Testis (tissue), 3 donors: ENCODE results near the gene XYLT1. TPM values are rescaled to one million over a fixed set of nuclear protein-coding genes. Genes with fewer than 3 reads are reported as not detected.

Experiments
- DNase-seq: peaks from one replicate; pipeline ENCODE4 v3.0.0-alpha.2; 2019
- H3K27ac ChIP-seq, 2 donors: fragments of 200-600 bp; sonication (generic); one replicate each; pipeline ENCODE4 v1.5.1; 2019
- H3K27me3 ChIP-seq: fragments of 200-600 bp; sonication (generic); one replicate; pipeline ENCODE4 v1.5.1; 2019
- H3K36me3 ChIP-seq: fragments of 200-600 bp; sonication (generic); one replicate; pipeline ENCODE4 v1.5.1; 2017; ENCODE audit warnings: low read depth; ENCODE audit errors: missing control alignments
- H3K4me1 ChIP-seq: fragments of 200-600 bp; sonication (generic); one replicate; pipeline ENCODE4 v1.5.1; 2019
- H3K4me3 ChIP-seq, 2 donors: fragments of 200-600 bp; sonication (generic); one replicate each; pipeline ENCODE4 v1.5.1; 2017 to 2019
- H3K9me3 ChIP-seq: fragments of 200-600 bp; sonication (generic); one replicate; pipeline ENCODE4 v1.5.1; 2017
- POLR2A ChIP-seq: fragments of 450-650 bp; IDR thresholded peaks from one replicate; pipeline ENCODE4 v1.6.1; 2017; ENCODE audit warnings: antibody characterized with exemption, mild to moderate bottlenecking, moderate library complexity
- WGBS, 2 donors: methylation state at CpG; one replicate each; pipeline ENCODE4 v1.1.5; 2018; 5-methylcytosine and 5-hydroxymethylcytosine counted together
- intact Hi-C: fragments of 100-400 bp; cut with DNase I; formaldehyde crosslinking; loops from one replicate; pipeline ENCODE4 v1.15.1; 2023; ENCODE audit warnings: low total_unique reads
- polyA plus RNA-seq: library from polyadenylated mRNA; stranded (reverse); fragments of 350-450 nt; fragmentation: Illumina TruSeq; extraction: RNeasy Lipid Tissue Mini Kit (QIAGEN cat#74804); gene quantifications from one replicate; pipeline ENCODE4 v1.2.3, GENCODE V29; 2014; ENCODE audit warnings: low read depth, low replicate concordance; ENCODE audit not compliant: insufficient read depth
- total RNA-seq, 2 donors: library from RNA; depleted of rRNA; stranded (reverse); fragments of >200 nt; gene quantifications; one replicate each; pipeline ENCODE4 v1.2.3, GENCODE V29; 2016
- TF ChIP-seq, protein P1 (sequence below), 3 experiments: fragments of 450-650 bp in 2 of 3; fragments of 200-600 bp in 1 of 3; sonication (generic) in 1 of 3; IDR thresholded peaks; one replicate each; pipeline ENCODE4 v1.5.1; 2016 to 2019; ENCODE audit warnings: antibody characterized with exemption in 3 of 3, mild to moderate bottlenecking in 2 of 3, moderate library complexity in 1 of 3

XYLT1 gene
- total and polyA plus RNA-seq, 3 donors from 2014 or later: 6.5 to 20.7 (median 13.6) TPM

DNA sequence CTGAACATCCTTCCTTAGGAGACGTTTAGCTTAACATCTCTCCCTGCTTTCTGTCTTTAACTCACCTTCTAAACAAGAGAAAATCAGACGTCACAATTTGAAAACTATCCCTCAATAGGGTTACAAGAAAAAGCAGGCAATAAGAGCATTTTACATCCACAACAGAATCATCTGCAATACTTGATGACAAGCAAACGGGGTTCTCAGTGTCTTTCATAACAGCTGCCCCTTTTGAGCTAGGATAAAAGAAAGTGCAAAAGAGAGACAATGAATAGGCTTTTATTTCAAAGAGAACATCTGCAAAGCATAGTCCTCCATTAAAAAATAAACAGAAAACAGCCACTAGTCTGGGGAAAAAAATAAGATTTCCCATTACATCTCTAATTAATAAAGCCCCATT is 13.2 kb downstream of the XYLT1 start:
- WGBS, 2 donors: 45 to 59% methylated on average over 3 of the region's 3 CpGs
- intact Hi-C loops: no loop called here
- no peaks in the 10 kb centered on the region for H3K9me3 ChIP-seq
- H3K4me1 ChIP-seq: peaks cover 19% of the 10 kb centered on the region
- H3K27me3 ChIP-seq: no peaks in the 10 kb centered on the region
- no peaks in the 10 kb centered on the region for H3K36me3 ChIP-seq
- peak overlapping the region in 1 of 2 donors; percentile 21 for H3K27ac ChIP-seq
- TF ChIP-seq, protein P1, sequence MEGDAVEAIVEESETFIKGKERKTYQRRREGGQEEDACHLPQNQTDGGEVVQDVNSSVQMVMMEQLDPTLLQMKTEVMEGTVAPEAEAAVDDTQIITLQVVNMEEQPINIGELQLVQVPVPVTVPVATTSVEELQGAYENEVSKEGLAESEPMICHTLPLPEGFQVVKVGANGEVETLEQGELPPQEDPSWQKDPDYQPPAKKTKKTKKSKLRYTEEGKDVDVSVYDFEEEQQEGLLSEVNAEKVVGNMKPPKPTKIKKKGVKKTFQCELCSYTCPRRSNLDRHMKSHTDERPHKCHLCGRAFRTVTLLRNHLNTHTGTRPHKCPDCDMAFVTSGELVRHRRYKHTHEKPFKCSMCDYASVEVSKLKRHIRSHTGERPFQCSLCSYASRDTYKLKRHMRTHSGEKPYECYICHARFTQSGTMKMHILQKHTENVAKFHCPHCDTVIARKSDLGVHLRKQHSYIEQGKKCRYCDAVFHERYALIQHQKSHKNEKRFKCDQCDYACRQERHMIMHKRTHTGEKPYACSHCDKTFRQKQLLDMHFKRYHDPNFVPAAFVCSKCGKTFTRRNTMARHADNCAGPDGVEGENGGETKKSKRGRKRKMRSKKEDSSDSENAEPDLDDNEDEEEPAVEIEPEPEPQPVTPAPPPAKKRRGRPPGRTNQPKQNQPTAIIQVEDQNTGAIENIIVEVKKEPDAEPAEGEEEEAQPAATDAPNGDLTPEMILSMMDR (IDR thresholded peaks at IDR 0.05): no peak
- no peak for TF ChIP-seq POLR2A
- no peak for DNase-seq
- H3K4me3 ChIP-seq: no peak overlapping the region

DNA sequence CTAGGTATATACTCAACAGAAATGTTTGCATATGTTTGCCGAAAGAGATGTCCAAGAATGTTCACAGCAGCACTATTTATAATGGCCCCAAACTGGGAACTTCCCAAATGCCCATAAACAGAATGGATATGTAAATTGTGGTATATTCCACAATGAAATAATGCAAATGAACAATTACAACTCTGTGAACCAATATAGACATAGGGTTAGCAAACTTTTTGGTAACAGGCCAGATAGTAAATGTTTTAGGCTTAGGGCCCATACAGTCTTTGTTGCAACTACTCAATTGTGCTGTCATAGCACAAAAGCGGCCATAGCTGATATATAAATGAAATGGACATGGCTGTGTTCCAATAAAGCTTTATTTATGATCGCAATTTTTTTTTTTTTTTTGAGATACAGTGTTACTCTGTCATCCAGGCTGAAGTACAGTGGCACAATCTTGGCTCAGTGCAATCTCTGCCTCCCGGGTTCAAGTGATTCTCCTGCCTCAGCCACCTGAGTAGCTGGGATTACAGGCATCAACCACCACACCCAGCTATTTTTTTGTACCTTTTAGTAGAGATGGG is 16.5 kb downstream of the XYLT1 start:
- no peak for DNase-seq
- H3K27me3 ChIP-seq: no peaks in the 10 kb centered on the region
- intact Hi-C loops: no loop called here
- no peak overlapping the region for H3K4me3 ChIP-seq
- 86 to 87% methylated on average over 4 of the region's 4 CpGs for WGBS, 2 donors
- TF ChIP-seq, protein P1 (IDR thresholded peaks at IDR 0.05): no peak
- TF ChIP-seq POLR2A: no peak
- no peaks in the 10 kb centered on the region for H3K4me1 ChIP-seq
- H3K36me3 ChIP-seq: no peaks in the 10 kb centered on the region
- H3K27ac ChIP-seq: no peak overlapping the region
- no peaks in the 10 kb centered on the region for H3K9me3 ChIP-seq

DNA sequence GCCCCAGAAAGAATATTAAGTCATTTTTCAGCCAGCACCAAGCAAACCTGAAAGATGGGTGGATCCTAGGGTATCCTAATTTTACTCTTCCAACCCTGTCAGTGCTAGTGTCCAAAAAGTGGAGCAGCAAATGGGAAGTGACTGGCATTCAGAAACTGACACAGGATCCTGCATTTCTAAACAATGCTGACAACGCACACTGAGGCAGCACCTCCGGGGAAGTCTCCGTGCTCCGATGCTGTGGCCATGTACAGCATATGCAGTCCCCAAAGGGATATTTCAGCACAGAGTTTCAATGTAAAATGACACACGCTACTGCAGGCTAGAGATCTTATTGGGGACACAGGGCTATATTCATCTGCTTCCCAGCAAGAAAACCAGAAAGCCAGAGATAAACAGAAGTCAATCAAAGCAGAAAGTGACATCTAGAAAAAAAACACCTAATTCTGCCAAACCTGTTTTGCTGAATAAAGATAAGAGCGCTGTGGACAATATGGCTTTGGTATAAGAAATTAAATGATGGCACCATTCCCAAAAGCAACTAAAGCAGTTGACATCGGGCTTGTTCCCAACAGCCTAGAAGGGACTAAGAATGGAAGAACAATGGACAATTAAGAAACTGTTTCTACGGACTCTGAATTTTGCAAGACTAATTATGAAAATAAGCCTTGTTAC is 17.3 kb downstream of the XYLT1 start:
- Histone ChIP-seq H3K36me3 (no peaks in the 10 kb centered on the region), H3K4me3 (no peak overlapping the region), H3K27ac (peak overlapping the region in 1 of 2 donors; percentile 73), H3K9me3 (no peaks in the 10 kb centered on the region), H3K4me1 (no peaks in the 10 kb centered on the region), H3K27me3 (no peaks in the 10 kb centered on the region)
- 56 to 71% methylated on average over 8 of the region's 8 CpGs for WGBS, 2 donors
- intact Hi-C loops: no loop called here
- TF ChIP-seq, protein P1 (IDR thresholded peaks at IDR 0.05): no peak
- no peak for TF ChIP-seq POLR2A
- DNase-seq: no peak

DNA sequence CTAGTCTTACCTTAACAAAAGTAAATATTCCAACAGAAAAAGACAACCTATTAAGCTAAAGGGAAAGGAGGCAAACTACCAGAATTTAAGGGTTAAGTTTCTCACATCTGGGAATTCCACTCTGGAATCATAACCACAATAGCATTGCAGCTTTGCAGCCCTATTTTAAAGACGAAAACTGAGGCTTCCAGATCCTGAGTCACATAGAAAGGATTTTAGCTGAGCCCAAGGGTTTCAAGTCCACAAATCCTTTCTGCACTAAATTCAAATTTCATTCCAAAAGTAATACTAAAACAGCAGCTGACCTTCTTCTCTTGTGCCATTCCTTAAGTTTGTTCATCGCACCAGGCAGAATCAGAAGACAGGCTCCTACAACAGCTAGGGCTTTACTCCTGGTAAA is 17.8 kb downstream of the XYLT1 start:
- peak overlapping the region in 1 of 2 donors; percentile 73 for H3K27ac ChIP-seq
- TF ChIP-seq, protein P1 (IDR thresholded peaks at IDR 0.05): no peak
- TF ChIP-seq POLR2A: no peak
- H3K36me3 ChIP-seq: no peaks in the 10 kb centered on the region
- intact Hi-C loops: no loop called here
- H3K27me3 ChIP-seq: no peaks in the 10 kb centered on the region
- H3K4me3 ChIP-seq: no peak overlapping the region
- no peaks in the 10 kb centered on the region for H3K9me3 ChIP-seq
- peaks cover 6% of the 10 kb centered on the region for H3K4me1 ChIP-seq
- DNase-seq: no peak
- WGBS, 2 donors: 64 to 67% methylated on average over 2 of the region's 2 CpGs

DNA sequence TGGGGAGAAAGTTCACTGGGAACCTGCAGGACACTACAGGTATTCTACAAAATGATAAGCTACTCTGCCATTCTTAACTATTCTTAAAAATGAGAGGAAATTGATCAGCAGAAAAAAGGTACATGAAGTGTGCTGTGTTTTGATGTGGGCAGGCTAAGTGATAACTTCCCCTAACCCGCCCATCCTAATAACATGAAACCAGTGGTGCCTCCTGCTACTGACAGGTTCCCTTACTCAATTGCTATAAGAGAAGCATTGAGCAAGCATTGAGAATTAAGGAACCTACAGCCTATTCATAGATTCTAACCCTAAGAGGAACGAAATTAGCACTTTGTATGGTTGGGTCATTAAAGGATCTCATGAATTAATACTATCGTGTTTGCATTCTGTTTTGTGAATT is 18.9 kb downstream of the XYLT1 start:
- DNase-seq: no peak
- Histone ChIP-seq H3K27me3 (no peaks in the 10 kb centered on the region), H3K9me3 (no peaks in the 10 kb centered on the region), H3K4me1 (peaks cover 11% of the 10 kb centered on the region), H3K4me3 (no peak overlapping the region), H3K36me3 (no peaks in the 10 kb centered on the region), H3K27ac (no peak overlapping the region)
- TF ChIP-seq, protein P1 (IDR thresholded peaks at IDR 0.05): no peak
- TF ChIP-seq POLR2A: no peak
- intact Hi-C loops: no loop called here
- WGBS, 2 donors: 73 to 76% methylated on average over 3 of the region's 3 CpGs
